ENCODE measurements around the gene PARD6B. TPM values are rescaled to one million over a fixed set of nuclear protein-coding genes. Genes with fewer than 3 reads are reported as not detected.

Gene PARD6B
- total RNA-seq, 4 donors from 2014 or later, result 0.72 to 15.3 (median 2.3) TPM

Other genes starting within 250 kb of the PARD6B start
- 10 to 100 TPM; 21.8 to 46.8 (median 44.4) TPM for gene PTPN1, start 221.2 kb upstream of the PARD6B start, total RNA-seq
- gene RIPOR3, start 40.0 kb upstream of the PARD6B start, total RNA-seq, result 10 to 100 TPM in 1 of 4 donors, 1 to 10 TPM in 3; 5.3 to 12.5 (median 8.2) TPM
- 1 to 10 TPM in 1 of 4 donors, under 1 TPM in 2, not detected in 1; 0.16 to 2.2 (median 0.51) TPM for gene BCAS4, start 63.5 kb downstream of the PARD6B start, total RNA-seq
- 10 to 100 TPM; 24.0 to 35.4 (median 31.5) TPM for gene ADNP, start 199.9 kb downstream of the PARD6B start, total RNA-seq
- 100 to 1,000 TPM in 1 of 4 donors, 10 to 100 TPM in 3; 55.5 to 120 (median 73.7) TPM for gene DPM1, start 227.0 kb downstream of the PARD6B start, total RNA-seq
- gene MOCS3, start 227.2 kb downstream of the PARD6B start, total RNA-seq, result 1 to 10 TPM; 3.1 to 5.7 (median 4.7) TPM

All from gastrocnemius medialis (tissue), 4 donors.